Stimulated activated CD4-positive, alpha-beta T cell treated with anti-CD3 and anti-CD28 coated beads, Interleukin-15, amount 100 ng/mL, for 24 hours (primary cell): ENCODE results near the gene RPS19.

Experiments used
- DNase-seq: peaks from one replicate; pipeline ENCODE4 v3.0.0-alpha.2; 2020

RPS19 gene

GRCh38 chr19:41859618-41860418, at the start of gene RPS19:
Gene RPS19 (plus strand): TSS chr19:41860255. CDS start chr19:41860775, 520 bp downstream.
- DNase-seq, result peak; percentile 98

GRCh38 chr19:41810301-41810700, 49.8 kb upstream of the RPS19 start:
- no peak for DNase-seq

DNA sequence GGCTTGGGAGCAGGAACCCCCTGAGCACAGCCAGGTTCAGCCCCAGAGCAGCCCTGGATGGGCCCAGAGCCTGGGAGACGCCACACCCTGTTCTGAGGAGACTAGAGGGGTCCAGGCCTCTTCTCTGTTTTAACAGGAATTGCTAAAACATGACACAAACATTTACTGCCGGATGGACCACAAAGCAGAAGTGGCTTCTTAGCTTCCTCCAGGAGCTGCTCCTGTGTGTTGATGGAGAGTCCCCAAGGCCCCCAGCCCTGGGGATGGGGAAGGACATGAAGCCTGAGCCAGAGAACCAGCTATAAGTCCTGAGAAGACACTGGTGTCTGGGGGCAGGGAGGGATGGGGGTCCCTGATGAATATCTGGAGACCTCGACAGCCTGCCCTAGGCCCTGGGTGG, 49.0 kb upstream of the RPS19 start:
- DNase-seq, result no peak

DNA sequence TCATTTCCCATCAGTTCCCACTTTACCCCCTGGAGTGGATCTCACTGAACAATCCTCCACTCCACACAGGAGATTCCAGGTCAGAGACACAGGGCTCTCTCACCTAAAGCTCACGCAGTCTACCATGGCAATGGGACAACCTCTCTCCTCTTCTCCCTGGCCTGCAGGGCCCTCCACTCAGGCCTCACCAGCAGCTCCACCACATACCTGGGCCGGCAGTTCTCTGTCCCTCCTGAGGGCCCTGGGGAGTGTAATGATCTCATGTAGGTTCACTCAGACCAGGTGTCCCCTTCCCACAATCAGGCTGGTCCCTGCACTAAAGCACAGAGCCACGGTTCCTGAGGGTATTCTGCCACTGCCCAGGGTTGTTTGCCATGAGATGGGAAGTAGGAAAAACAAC, 48.1 kb upstream of the RPS19 start:
- DNase-seq, result no peak

DNA sequence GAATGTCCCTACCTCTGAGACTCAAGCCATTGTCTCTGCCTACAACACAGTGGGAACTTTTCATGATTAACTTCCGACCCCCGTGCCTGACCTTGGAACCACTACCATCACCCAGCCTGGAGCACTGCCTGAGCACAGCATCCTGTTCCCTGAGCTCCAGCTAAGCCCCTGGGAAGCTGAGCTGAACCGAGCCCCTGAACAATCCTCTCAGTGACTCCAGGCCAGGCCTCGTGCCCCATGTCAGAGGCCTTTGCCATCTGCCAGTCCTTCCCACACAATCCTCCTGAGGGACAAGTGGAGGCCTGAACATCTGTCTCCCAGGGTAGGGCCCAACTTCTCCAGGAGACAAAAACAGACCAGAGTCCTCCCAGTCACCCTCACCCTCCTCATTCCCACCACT, 46.1 kb upstream of the RPS19 start:
- DNase-seq, result no peak

- no peak for DNase-seq
Observed at GRCh38 chr19:41815301-41815700, 44.8 kb upstream of the RPS19 start.

DNA sequence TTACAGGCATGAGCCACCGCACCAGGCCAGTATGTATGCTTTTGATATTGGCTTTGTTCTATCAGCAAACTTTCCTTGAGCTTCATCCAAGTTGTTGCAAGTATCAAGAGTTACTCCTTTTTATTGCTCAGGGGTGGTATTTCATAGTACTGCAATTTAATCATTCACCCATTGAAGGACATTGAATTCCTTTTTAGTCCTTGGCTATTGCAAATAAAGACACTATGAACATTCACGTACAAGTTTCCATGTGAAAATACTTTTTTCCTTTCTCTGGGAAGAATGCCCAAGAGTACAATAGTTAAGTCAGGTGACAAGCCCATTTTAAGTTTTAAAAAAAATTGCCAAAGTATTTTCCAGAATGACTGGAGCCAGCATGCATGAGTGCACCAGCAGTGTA, 43.3 kb upstream of the RPS19 start:
- no peak for DNase-seq

DNA sequence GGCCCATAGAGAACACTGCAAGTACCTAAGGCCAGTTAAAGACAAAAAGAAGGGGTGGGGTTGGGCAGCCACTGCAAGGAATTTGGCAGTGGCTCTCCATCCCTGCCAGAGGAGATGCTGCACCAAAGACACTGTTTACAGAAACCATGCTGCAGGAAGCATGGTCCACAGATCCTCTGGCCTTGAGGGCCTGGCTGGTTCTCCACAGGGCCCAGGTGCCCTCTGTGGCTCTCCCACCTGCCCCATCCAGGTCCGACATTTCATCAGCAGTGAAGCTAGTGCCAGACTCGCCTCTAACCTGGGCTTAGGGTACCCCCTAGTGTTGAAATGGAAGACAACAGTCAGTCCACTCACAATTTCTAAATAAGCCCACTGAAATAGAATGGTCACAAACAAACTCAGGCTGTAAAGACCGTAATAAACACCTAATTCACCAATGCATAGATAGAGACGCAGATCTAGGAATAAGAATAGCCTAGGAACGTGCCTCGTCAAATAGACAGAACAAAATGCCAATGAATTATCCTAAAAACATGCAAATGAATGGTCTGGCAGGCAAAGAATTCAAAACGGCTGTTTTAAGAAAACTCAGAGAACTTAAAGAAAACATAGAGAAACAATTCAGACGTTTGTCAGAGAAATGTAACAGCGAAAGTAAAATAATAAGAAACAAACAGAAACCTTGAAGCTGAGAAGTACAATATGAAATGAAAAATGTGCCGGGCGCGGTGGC, 38.9 kb upstream of the RPS19 start:
- DNase-seq, result peak; percentile 53

DNA sequence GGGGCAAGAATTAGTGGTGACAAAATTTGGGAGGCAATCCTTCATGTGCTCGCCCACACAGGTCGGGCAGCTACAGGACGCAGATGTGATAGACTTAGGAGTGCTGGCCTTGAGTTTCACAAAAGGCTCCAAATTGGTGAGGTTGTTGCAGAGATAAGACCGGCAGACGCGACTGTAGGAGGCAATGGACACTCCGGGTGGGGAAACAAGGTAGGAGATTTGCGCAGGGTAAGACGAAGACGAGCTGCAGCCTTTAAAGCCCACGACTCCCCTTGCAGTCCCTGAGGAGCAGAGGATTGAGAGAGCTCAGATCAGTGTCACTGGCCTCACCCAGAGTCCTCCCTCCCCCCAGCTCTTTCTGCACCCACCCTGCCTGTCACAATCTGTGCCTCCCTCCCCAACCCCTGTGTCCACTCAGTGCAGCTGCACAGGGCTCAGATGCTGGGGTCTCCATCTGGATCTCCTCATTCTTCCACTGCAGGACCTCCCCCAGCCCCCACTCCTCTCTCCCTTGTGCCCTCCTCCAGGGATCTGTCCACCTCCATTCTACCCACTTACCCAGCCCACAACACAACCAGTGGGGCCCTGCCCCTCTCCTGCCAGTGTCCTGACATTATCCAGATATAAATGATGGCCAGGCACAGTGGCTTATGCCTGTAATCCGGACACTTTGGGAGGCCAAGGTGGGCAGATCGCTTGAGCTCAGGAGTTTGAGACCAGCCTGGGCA, 21.9 kb upstream of the RPS19 start:
- no peak for DNase-seq

- DNase-seq, result no peak
Observed at GRCh38 chr19:41839211-41839610, 20.8 kb upstream of the RPS19 start.

DNA sequence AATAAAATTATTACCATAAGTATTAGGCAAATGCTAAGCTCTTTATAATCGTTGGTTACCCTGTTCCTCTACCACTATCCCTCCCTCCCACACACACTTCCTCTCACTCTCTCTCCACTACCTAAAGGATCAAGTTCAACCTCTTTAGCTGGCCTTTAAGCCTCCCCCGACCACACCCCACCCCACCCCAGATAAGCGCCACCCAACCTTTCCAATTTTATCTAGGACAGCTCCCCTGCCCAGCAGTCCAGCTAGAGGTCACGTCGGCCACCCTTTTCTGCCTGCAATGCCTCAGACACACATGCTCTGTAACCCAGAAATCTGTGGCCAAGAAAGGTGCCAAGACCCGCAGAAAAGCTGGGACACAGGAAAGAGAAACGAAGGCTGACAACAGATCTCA, 16.7 kb upstream of the RPS19 start:
- DNase-seq, result no peak

GRCh38 chr19:41844601-41845000, 15.5 kb upstream of the RPS19 start, which contains the start of gene LYPD4:
Gene LYPD4 (minus strand): TSS chr19:41844683. CDS start chr19:41839285, 5,398 bp downstream.
- DNase-seq, result peak; percentile 10

- DNase-seq, result no peak
Observed at GRCh38 chr19:41845001-41845050, 15.2 kb upstream of the RPS19 start, which contains the start of gene DMRTC2. Gene DMRTC2 (plus strand): TSS chr19:41845042. CDS start chr19:41847429, 2,387 bp downstream.

DNA sequence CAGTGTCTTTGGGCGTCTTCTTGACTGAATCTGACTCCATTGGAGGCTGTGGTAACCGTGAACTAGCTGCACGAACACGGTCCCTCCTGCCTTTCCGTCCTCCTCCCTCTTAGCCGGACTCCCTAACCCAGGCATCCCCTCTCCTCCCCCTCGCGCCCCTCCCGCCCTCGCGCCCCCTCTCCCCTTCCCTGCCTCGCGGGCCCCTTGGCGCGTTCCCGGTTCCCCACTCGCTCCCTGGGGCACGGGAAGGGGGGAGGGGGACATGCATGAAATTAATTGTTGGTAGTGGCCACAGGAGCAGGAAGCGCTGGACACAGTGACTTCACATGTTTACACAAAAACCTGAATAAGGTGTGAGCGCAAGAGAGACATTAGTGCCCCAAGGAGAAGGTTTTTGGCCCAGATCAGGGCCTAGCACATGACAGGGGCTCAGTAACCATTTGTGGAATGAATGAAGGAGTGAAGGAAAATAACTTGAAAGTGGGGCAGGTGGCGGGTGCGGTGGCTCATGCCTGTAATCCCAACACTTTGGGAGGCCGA, 14.9 kb upstream of the RPS19 start:
- DNase-seq, result no peak

- DNase-seq, result no peak
Observed at GRCh38 chr19:41847351-41848105, 12.5 kb upstream of the RPS19 start.

- no peak for DNase-seq
Observed at GRCh38 chr19:41848666-41849065, 11.4 kb upstream of the RPS19 start.

GRCh38 chr19:41849067-41849466, 11.0 kb upstream of the RPS19 start:
- no peak for DNase-seq

GRCh38 chr19:41850381-41850780, 9.7 kb upstream of the RPS19 start:
- no peak for DNase-seq

GRCh38 chr19:41851456-41851855, 8.6 kb upstream of the RPS19 start:
- DNase-seq, result no peak

DNA sequence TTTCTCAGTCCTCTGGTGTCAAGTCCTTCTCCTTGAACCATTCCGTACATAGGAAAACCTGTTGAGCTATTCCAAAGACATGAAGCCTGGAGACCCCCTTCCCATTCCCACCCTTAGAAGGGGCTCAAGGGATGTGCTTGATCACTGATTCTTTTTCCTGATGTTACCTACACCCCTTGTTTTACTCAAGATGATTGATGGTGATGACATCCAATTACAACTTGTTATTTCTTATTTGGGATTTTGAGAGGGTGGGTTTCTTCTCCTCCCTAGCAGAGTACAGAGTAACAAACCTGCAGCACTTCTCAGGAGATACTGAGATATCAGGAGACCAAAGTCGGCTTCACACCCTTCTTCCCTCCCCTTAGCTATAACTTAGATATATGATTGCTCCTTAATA, 6.7 kb upstream of the RPS19 start:
- no peak for DNase-seq

- no peak for DNase-seq
Observed at GRCh38 chr19:41853768-41854167, 6.3 kb upstream of the RPS19 start.

DNA sequence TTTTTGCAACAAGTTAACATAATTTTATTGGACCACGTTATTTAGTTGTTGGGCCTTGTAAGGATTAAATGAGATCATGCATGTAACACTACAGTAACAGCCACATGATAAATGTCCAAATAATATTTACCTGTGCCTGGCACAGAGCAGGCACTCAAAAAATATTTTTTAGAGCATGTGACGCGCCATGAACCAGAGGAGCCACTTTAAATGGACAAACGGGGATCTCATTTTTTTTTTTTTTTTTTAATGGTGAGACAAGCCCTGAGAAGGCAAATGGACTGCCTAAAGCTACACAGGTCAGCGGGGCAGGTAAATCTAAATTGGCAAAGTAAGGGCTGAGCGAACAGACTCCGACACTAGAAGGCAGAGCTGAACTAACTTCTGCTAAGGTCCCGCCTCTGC, 840 bp upstream of the RPS19 start:
- no peak for DNase-seq
